HCT116 (cell line): Measurements from ENCODE around the gene APC2. TPM values are rescaled to one million over a fixed set of nuclear protein-coding genes. Genes with fewer than 3 reads are reported as not detected.

Experiments used
- ATAC-seq: fragments of 200-7000 bp; cut with Tn5 transposase; 2 replicates; pipeline ENCODE4 v1.9.1; 2020; ENCODE audit warnings: mild to moderate bottlenecking, moderate library complexity
- BruUV-seq: library from RNA; stranded (reverse); fragments of 400-500 nt; replicated peaks from 2 replicates; lab custom pipeline; 2021; lab: Mats Ljungman, UMichigan
- CTCF ChIA-PET: fragments of 300-600 bp; sonication (Branson Sonifier 250); formaldehyde crosslinking; loops from one replicate; lab custom pipeline; 2021; ENCODE audit warnings: antibody characterized with exemption; lab: Charles Lee
- POLR2A ChIA-PET: fragments of 300-600, 350-600 bp; sonication (Branson Sonifier 250); formaldehyde crosslinking; loops from one replicate; lab custom pipeline; 2021; ENCODE audit warnings: antibody characterized with exemption; lab: Charles Lee
- RAD21 ChIA-PET, 2 experiments: fragments of 300-600 bp; sonication (Branson Sonifier 250); formaldehyde crosslinking; loops; one replicate each; lab custom pipeline; 2023; ENCODE audit warnings: low total read pairs in 2 of 2; ENCODE audit not compliant: uncharacterized antibody in 2 of 2, unreplicated experiment in 2 of 2, low non-redundant PET in 1 of 2; lab: Charles Lee
- DNase-seq: peaks from one replicate; pipeline ENCODE4 v3.0.0-alpha.2; 2010; ENCODE audit warnings: low read depth, low spot score
- H2AFZ ChIP-seq: fragments of 200-600 bp; shearing (Covaris generic), sonication (generic); 2 replicates; pipeline ENCODE4 v1.6.1; 2017; ENCODE audit warnings: low read depth, mixed run types, mixed read lengths, antibody characterized with exemption, low read length; ENCODE audit not compliant: poor library complexity, severe bottlenecking
- H3K27ac ChIP-seq: 2 replicates; pipeline ENCODE4 v1.5.1; 2012; ENCODE audit warnings: low read depth, low read length
- H3K27me3 ChIP-seq: fragments of 200-600 bp; sonication (generic); 2 replicates; pipeline ENCODE4 v1.6.1; 2016; ENCODE audit warnings: mixed run types, low read length, mixed read lengths; ENCODE audit not compliant: insufficient read depth
- H3K36me3 ChIP-seq, 2 experiments: fragments of 200-500 bp in 1 of 2; fragments of 200-600 bp in 1 of 2; sonication (Bioruptor generic) in 1 of 2; sonication (generic) in 1 of 2; 2 replicates each; pipeline versions ENCODE4 v1.5.1 to v1.6.1; 2014 to 2016; ENCODE audit warnings: low read length in 2 of 2, inconsistent platforms in 1 of 2, mixed read lengths in 1 of 2, mixed run types in 1 of 2; ENCODE audit not compliant: insufficient read depth in 2 of 2, control insufficient read depth in 1 of 2
- H3K4me1 ChIP-seq, 2 experiments: fragments of 200-600 bp in 1 of 2; sonication (generic) in 1 of 2; 2 replicates each; pipeline versions ENCODE4 v1.5.1 to v1.6.1; 2012 to 2017; ENCODE audit warnings: low read length in 2 of 2, inconsistent platforms in 1 of 2, mild to moderate bottlenecking in 1 of 2, mixed read lengths in 1 of 2, mixed run types in 1 of 2, moderate library complexity in 1 of 2; ENCODE audit not compliant: insufficient read depth in 2 of 2, control insufficient read depth in 1 of 2
- H3K4me2 ChIP-seq: fragments of 200-600 bp; sonication (generic); 2 replicates; pipeline ENCODE4 v1.6.1; 2017; ENCODE audit warnings: mixed run types, low read length, mixed read lengths
- H3K4me3 ChIP-seq, 2 experiments: fragments of 200-600 bp in 1 of 2; sonication (generic) in 1 of 2; replicated peaks in 1 of 2; 2 replicates each; pipeline ENCODE4 v1.5.1; 2011 to 2016; ENCODE audit warnings: low read length in 2 of 2, control low read depth in 1 of 2, low read depth in 1 of 2, mild to moderate bottlenecking in 1 of 2, mixed read lengths in 1 of 2, mixed run types in 1 of 2
- H3K79me2 ChIP-seq: fragments of 200-600 bp; sonication (generic); 2 replicates; pipeline ENCODE4 v1.6.1; 2017; ENCODE audit warnings: mild to moderate bottlenecking, mixed run types, low read length, moderate library complexity, mixed read lengths; ENCODE audit not compliant: insufficient read depth
- H3K9ac ChIP-seq: fragments of 200-600 bp; sonication (generic); 2 replicates; pipeline ENCODE4 v1.6.1; 2016; ENCODE audit warnings: low read length, mixed read lengths
- H3K9me2 ChIP-seq: fragments of 200-600 bp; sonication (generic), shearing (Covaris generic); 2 replicates; pipeline ENCODE4 v1.6.1; 2017; ENCODE audit warnings: mixed run types, mild to moderate bottlenecking, moderate library complexity; ENCODE audit not compliant: insufficient read depth
- H3K9me3 ChIP-seq, 2 experiments: fragments of 200-500 bp in 1 of 2; fragments of 200-600 bp in 1 of 2; sonication (Bioruptor generic) in 1 of 2; sonication (generic) in 1 of 2; 2 replicates each; pipeline ENCODE4 v1.6.1; 2014 to 2017; ENCODE audit warnings: low read length in 2 of 2, mixed read lengths in 2 of 2, inconsistent platforms in 1 of 2, low read depth in 1 of 2, mild to moderate bottlenecking in 1 of 2, mixed run types in 1 of 2, moderate library complexity in 1 of 2; ENCODE audit not compliant: control insufficient read depth in 1 of 2, insufficient read depth in 1 of 2
- H4K20me1 ChIP-seq: fragments of 200-600 bp; sonication (generic), shearing (Covaris generic); 2 replicates; pipeline ENCODE4 v1.6.1; 2017; ENCODE audit warnings: mixed run types, mild to moderate bottlenecking, moderate library complexity; ENCODE audit not compliant: insufficient read depth
- CBX3 ChIP-seq: IDR thresholded peaks from 2 replicates; pipeline ENCODE4 v1.6.1; 2012; ENCODE audit warnings: low read depth
- CEBPB ChIP-seq: IDR thresholded peaks from 2 replicates; pipeline ENCODE4 v1.6.1; 2012; ENCODE audit warnings: low read depth
- EGR1 ChIP-seq: IDR thresholded peaks from 2 replicates; pipeline ENCODE4 v1.6.1; 2012; ENCODE audit warnings: low read depth
- ELF1 ChIP-seq: IDR thresholded peaks from 2 replicates; pipeline ENCODE4 v1.6.1; 2012; ENCODE audit warnings: low read depth, borderline replicate concordance
- EZH2 ChIP-seq: fragments of 200-600 bp; sonication (generic); IDR thresholded peaks from 2 replicates; pipeline ENCODE4 v1.6.1; 2017; ENCODE audit warnings: antibody characterized with exemption, mixed run types
- POLR2A ChIP-seq: IDR thresholded peaks from 2 replicates; pipeline ENCODE4 v1.7.0; 2011; ENCODE audit warnings: borderline replicate concordance; ENCODE audit not compliant: insufficient read depth, insufficient read length; ENCODE audit errors: extremely low read depth
- POLR2AphosphoS5 ChIP-seq: IDR thresholded peaks from 2 replicates; pipeline ENCODE4 v1.6.1; 2011; ENCODE audit warnings: mild to moderate bottlenecking, low read depth, low read length, moderate library complexity
- SIN3A ChIP-seq: IDR thresholded peaks from 2 replicates; pipeline ENCODE4 v1.6.1; 2012; ENCODE audit warnings: low read depth
- SP1 ChIP-seq: IDR thresholded peaks from 2 replicates; pipeline ENCODE4 v1.6.1; 2012; ENCODE audit warnings: low read depth
- TCF7L2 ChIP-seq: IDR thresholded peaks from 2 replicates; pipeline ENCODE4 v1.7.0; 2011; ENCODE audit warnings: borderline replicate concordance, inconsistent platforms; ENCODE audit not compliant: insufficient read depth, insufficient read length; ENCODE audit errors: extremely low read depth
- ZBTB33 ChIP-seq: IDR thresholded peaks from 2 replicates; pipeline ENCODE4 v1.6.1; 2011; ENCODE audit warnings: mild to moderate bottlenecking, low read length, moderate library complexity; ENCODE audit not compliant: insufficient replicate concordance; ENCODE audit errors: extremely low read depth
- ZFX ChIP-seq: fragments of 450-650 bp; IDR thresholded peaks from 2 replicates; pipeline ENCODE4 v1.6.1; 2017
- intact Hi-C: fragments of 100-400 bp; cut with micrococcal nuclease; formaldehyde crosslinking; loops from 2 replicates; pipeline ENCODE4 v1.10.0; 2022
- total RNA-seq: library from RNA; stranded (reverse); gene quantifications from one replicate; pipeline ENCODE4 v1.2.1, GENCODE V29; 2021; ENCODE audit not compliant: unreplicated experiment

Gene APC2
- total RNA-seq, 1 experiment from 2014 or later: 1.6 TPM

GRCh38 chr19:1417145-1417544 lies 32.8 kb upstream of the APC2 start:
- Histone ChIP-seq H3K9ac (no peak overlapping the region), H3K4me1 (peaks cover 19 to 39% of the 10 kb centered on the region in 2 experiments; a peak in 3 of 4 replicates), H3K27me3 (no peaks in the 10 kb centered on the region), H2AFZ (no peak overlapping the region), H3K36me3 (peaks cover 28 to 73% of the 10 kb centered on the region in 2 experiments), H3K4me3 (no peak overlapping the region), H3K9me3 (no peaks in the 10 kb centered on the region), H3K4me2 (no peak overlapping the region), H3K79me2 (peaks cover 96% of the 10 kb centered on the region), H3K9me2 (no peaks in the 10 kb centered on the region), H3K27ac (no peak overlapping the region), H4K20me1 (peaks cover 23% of the 10 kb centered on the region; the same call in 1 of the 2 replicates)
- BruUV-seq: no TSS peak
- DNase-seq: no peak
- ChIA-PET POLR2A (no interaction called here), RAD21 (no interaction called here), CTCF (no interaction called here)
- TF ChIP-seq EGR1 (no peak), ELF1 (no peak), ZFX (no peak), ZBTB33 (no peak), CEBPB (no peak)
- intact Hi-C loops: no loop called here
- no peak for ATAC-seq

- DNase-seq: no peak
- no TSS peak for BruUV-seq
- Histone ChIP-seq H3K9ac (no peak overlapping the region), H3K36me3 (peaks cover 33 to 74% of the 10 kb centered on the region in 2 experiments), H3K27ac (no peak overlapping the region; the same call in 1 of the 2 replicates), H3K27me3 (no peaks in the 10 kb centered on the region), H3K4me3 (no peak overlapping the region), H2AFZ (no peak overlapping the region), H3K4me1 (peaks cover 19 to 34% of the 10 kb centered on the region in 2 experiments; a peak in 3 of 4 replicates), H4K20me1 (peaks cover 21% of the 10 kb centered on the region; the same call in 1 of the 2 replicates), H3K79me2 (peaks cover 96% of the 10 kb centered on the region), H3K9me3 (no peaks in the 10 kb centered on the region), H3K9me2 (no peaks in the 10 kb centered on the region), H3K4me2 (no peak overlapping the region)
- ChIA-PET POLR2A (no interaction called here), CTCF (no interaction called here), RAD21 (no interaction called here)
- intact Hi-C loops: no loop called here
- ATAC-seq: no peak
- TF ChIP-seq POLR2AphosphoS5 (no peak), SIN3A (no peak), SP1 (no peak), POLR2A (no peak), EZH2 (no peak), TCF7L2 (no peak), ZFX (no peak), EGR1 (no peak), CBX3 (no peak), ZBTB33 (no peak)
These were observed 32.0 kb upstream of the APC2 start for GRCh38 chr19:1417681-1418495.
